ENCODE measurements around the gene CASZ1.
A peak's percentile ranks its signal among the peaks of the same experiment; 100 is the strongest.

- no peak for TF ChIP-seq CBFB (CRISPR knock-in tag; IDR thresholded peaks at IDR 0.05; ENCODE audit: low read depth)
- no peak for TF ChIP-seq ELF4 (CRISPR knock-in tag; IDR thresholded peaks at IDR 0.05; ENCODE audit: low read depth)
- TF ChIP-seq CTCF (IDR thresholded peaks at IDR 0.05) = no peak
- 0 out of 2 replicates have a peak, but pooled peaks have one; percentile 19 for TF ChIP-seq TCF7 (CRISPR knock-in tag; IDR thresholded peaks at IDR 0.05; ENCODE audit: low read depth)
- no peak for TF ChIP-seq TEAD4 (CRISPR knock-in tag; IDR thresholded peaks at IDR 0.05)
- no peak for TF ChIP-seq NR1H2 (CRISPR knock-in tag; IDR thresholded peaks at IDR 0.05)
Measured at GRCh38 chr1:10694633-10695627, 101.5 kb downstream of the CASZ1 start.

Data from WTC11 (cell line).